T-helper 2 cell (primary cell): ENCODE measurements around the gene ACCSL.
A peak's percentile ranks its signal among the peaks of the same experiment; 100 is the strongest.

ENCODE experiments used
- DNase-seq, 5 experiments: peaks; one replicate each; pipeline versions ENCODE4 v3.0.0 to v3.0.0-alpha.2; 2012 to 2022
- total RNA-seq, 2 donors: gene quantifications; one replicate each; lab custom pipeline; 2026; lab: John Stamatoyannopoulos, UW

ACCSL gene
- total RNA-seq = 0 reads per million in 2 donors

- DNase-seq = no peak
Measured at GRCh38 chr11:44047931-44048431, at the start of gene ACCSL. TSS of gene ACCSL (plus strand) at chr11:44047981. CDS start at chr11:44048037, 56 bp downstream.

- DNase-seq = no peak
Measured at GRCh38 chr11:43998308-43998707, 49.5 kb upstream of the ACCSL start.

GRCh38 chr11:44000731-44001130 is 47.0 kb upstream of the ACCSL start:
- DNase-seq = no peak

- no peak for DNase-seq
Measured at GRCh38 chr11:44002191-44003093, 45.3 kb upstream of the ACCSL start.

GRCh38 chr11:44003736-44004451 is 43.9 kb upstream of the ACCSL start:
- no peak for DNase-seq

- no peak for DNase-seq
Measured at GRCh38 chr11:44004452-44005062, 43.2 kb upstream of the ACCSL start.

GRCh38 chr11:44005063-44005701 is 42.6 kb upstream of the ACCSL start:
- DNase-seq = no peak

GRCh38 chr11:44005956-44006355 is 41.8 kb upstream of the ACCSL start:
- DNase-seq = no peak

- no peak for DNase-seq
Measured at GRCh38 chr11:44006917-44007361, 40.8 kb upstream of the ACCSL start.

- no peak for DNase-seq
Measured at GRCh38 chr11:44007481-44008087, 40.2 kb upstream of the ACCSL start.

GRCh38 chr11:44008088-44008501 is 39.7 kb upstream of the ACCSL start:
- DNase-seq = no peak

GRCh38 chr11:44008698-44009097 is 39.1 kb upstream of the ACCSL start:
- DNase-seq = no peak

GRCh38 chr11:44010789-44011251 is 37.0 kb upstream of the ACCSL start:
- no peak for DNase-seq

GRCh38 chr11:44011797-44012196 is 36.0 kb upstream of the ACCSL start:
- no peak for DNase-seq

- DNase-seq = no peak
Measured at GRCh38 chr11:44014968-44015623, 32.7 kb upstream of the ACCSL start.

GRCh38 chr11:44015624-44016007 is 32.2 kb upstream of the ACCSL start:
- no peak for DNase-seq

GRCh38 chr11:44016131-44016530 is 31.6 kb upstream of the ACCSL start:
- DNase-seq = no peak

- peak in 1 of 5 experiments; percentile 9 for DNase-seq
Measured at GRCh38 chr11:44016546-44017442, 31.0 kb upstream of the ACCSL start.

GRCh38 chr11:44017443-44018126 is 30.2 kb upstream of the ACCSL start:
- DNase-seq = no peak

GRCh38 chr11:44018127-44018521 is 29.7 kb upstream of the ACCSL start:
- DNase-seq = no peak
